GM18511 (cell line): Measurements from ENCODE around the gene SLC2A9.
"Not testable (repeated sequence)": the region's sequence is repeated elsewhere in the genome, so short reads cannot be mapped to it uniquely, and the experiment has no call there.

Source experiments
- ATAC-seq: cut with Tn5 transposase; IDR thresholded peaks from one replicate; pipeline ENCODE4 v1.9.1; 2021; ENCODE audit warnings: mild to moderate bottlenecking, moderate library complexity; ENCODE audit not compliant: unreplicated experiment

Gene SLC2A9

GRCh38 chr4:9999956-10000561 lies 21.2 kb downstream of the SLC2A9 start:
- peak; percentile 45 for ATAC-seq

GRCh38 chr4:9997886-9998285 lies 23.4 kb downstream of the SLC2A9 start:
- no peak for ATAC-seq

GRCh38 chr4:9996319-9997110 lies 24.8 kb downstream of the SLC2A9 start:
- ATAC-seq, result no peak

GRCh38 chr4:9994246-9994847 lies 26.9 kb downstream of the SLC2A9 start:
- peak; percentile 73 for ATAC-seq

GRCh38 chr4:9989918-9990635 lies 31.2 kb downstream of the SLC2A9 start:
- ATAC-seq, result no peak

GRCh38 chr4:9988933-9989332 lies 32.4 kb downstream of the SLC2A9 start:
- ATAC-seq, result no peak

GRCh38 chr4:9988363-9988749 lies 32.9 kb downstream of the SLC2A9 start:
- peak; percentile 10 for ATAC-seq

- peak; percentile 74 for ATAC-seq
These were observed 33.4 kb downstream of the SLC2A9 start for GRCh38 chr4:9987749-9988362.

GRCh38 chr4:9984621-9985020 lies 36.7 kb downstream of the SLC2A9 start:
- no peak for ATAC-seq

- ATAC-seq, result no peak
These were observed 38.1 kb downstream of the SLC2A9 start for GRCh38 chr4:9983211-9983610.

- not testable (repeated sequence) for ATAC-seq
These were observed 39.4 kb downstream of the SLC2A9 start for GRCh38 chr4:9981899-9982298.

- ATAC-seq, result no peak
These were observed 40.4 kb downstream of the SLC2A9 start for GRCh38 chr4:9980898-9981297.

GRCh38 chr4:9979101-9979701 lies 42.1 kb downstream of the SLC2A9 start:
- ATAC-seq, result no peak

- ATAC-seq, result no peak
These were observed 43.7 kb downstream of the SLC2A9 start for GRCh38 chr4:9977518-9978031.

GRCh38 chr4:9976781-9977180 lies 44.5 kb downstream of the SLC2A9 start:
- ATAC-seq, result no peak

GRCh38 chr4:9976293-9976692 lies 45.0 kb downstream of the SLC2A9 start:
- ATAC-seq, result no peak

GRCh38 chr4:9971711-9972110 lies 49.6 kb downstream of the SLC2A9 start:
- ATAC-seq, result no peak

GRCh38 chr4:9970399-9971011 lies 50.8 kb downstream of the SLC2A9 start:
- peak; percentile 87 for ATAC-seq

- peak; percentile 24 for ATAC-seq
These were observed 51.5 kb downstream of the SLC2A9 start for GRCh38 chr4:9969526-9970398.
